HEK293 (cell line): ENCODE results near the gene WFDC1.

Experiments
- CTCF ChIA-PET: fragments of 350-600 bp; formaldehyde crosslinking; extraction: SDS; loops from one replicate; lab custom pipeline; 2021; ENCODE audit warnings: antibody characterized with exemption; lab: Yijun Ruan, JAX
- POLR2A ChIA-PET: fragments of 300-600 bp; formaldehyde crosslinking; extraction: SDS; loops from one replicate; lab custom pipeline; 2020; ENCODE audit warnings: antibody characterized with exemption, inconsistent platforms; lab: Yijun Ruan, JAX
- H3K27ac ChIP-seq: fragments of 200-500 bp; sonication (Bioruptor generic); 2 replicates; pipeline ENCODE4 v1.5.1; 2014; ENCODE audit warnings: low read depth, low read length, control low read depth, inconsistent platforms; ENCODE audit errors: extremely low read depth
- H3K36me3 ChIP-seq, 2 experiments: fragments of 200-500 bp in 1 of 2; sonication (Bioruptor generic) in 1 of 2; 1 replicate in 1 of 2; 2 replicates in 1 of 2; pipeline ENCODE4 v1.5.1; 2014 to 2017; ENCODE audit warnings: inconsistent platforms in 2 of 2, low read length in 2 of 2; ENCODE audit not compliant: control insufficient read depth in 2 of 2, insufficient read depth in 1 of 2
- H3K4me1 ChIP-seq: fragments of 200-500 bp; sonication (Bioruptor generic); 2 replicates; pipeline ENCODE4 v1.5.1; 2014; ENCODE audit warnings: mild to moderate bottlenecking, low read length, inconsistent platforms; ENCODE audit not compliant: control insufficient read depth, insufficient read depth
- H3K4me3 ChIP-seq: 2 replicates; pipeline ENCODE4 v1.5.1; 2011; ENCODE audit warnings: low read depth, mild to moderate bottlenecking, control low read depth, low read length, moderate library complexity
- H3K9me3 ChIP-seq: fragments of 200-500 bp; sonication (Bioruptor generic); 2 replicates; pipeline ENCODE4 v1.5.1; 2014; ENCODE audit warnings: low read depth, low read length, inconsistent platforms; ENCODE audit not compliant: control insufficient read depth, insufficient read depth
- HIC1 ChIP-seq: fragments of 450-650 bp; formaldehyde crosslinking; IDR thresholded peaks from 2 replicates; pipeline ENCODE4 v1.5.1; 2016; ENCODE audit warnings: missing biosample characterization, missing genetic modification characterization
- HOXC10 ChIP-seq: sonication (generic); formaldehyde crosslinking; IDR thresholded peaks from 2 replicates; pipeline ENCODE4 v1.8.1; 2023; ENCODE audit warnings: mild to moderate bottlenecking, missing genetic modification reagents
- KLF10 ChIP-seq: fragments of 450-650 bp; IDR thresholded peaks from 2 replicates; pipeline ENCODE4 v1.5.1; 2018; ENCODE audit warnings: missing biosample characterization, mild to moderate bottlenecking, missing genetic modification characterization
- KLF9 ChIP-seq: fragments of 450-650 bp; formaldehyde crosslinking; IDR thresholded peaks from 2 replicates; pipeline ENCODE4 v1.5.1; 2016; ENCODE audit warnings: missing biosample characterization, missing genetic modification characterization, low read depth
- MEIS1 ChIP-seq: sonication (generic); formaldehyde crosslinking; IDR thresholded peaks from 2 replicates; pipeline ENCODE4 v1.8.1; 2022; ENCODE audit warnings: missing genetic modification reagents, mild to moderate bottlenecking, borderline replicate concordance
- SALL2 ChIP-seq: fragments of 450-650 bp; formaldehyde crosslinking; IDR thresholded peaks from 2 replicates; pipeline ENCODE4 v1.5.0; 2017; ENCODE audit warnings: missing biosample characterization, mild to moderate bottlenecking, missing genetic modification characterization, borderline replicate concordance
- SCRT2 ChIP-seq: fragments of 450-650 bp; formaldehyde crosslinking; IDR thresholded peaks from 2 replicates; pipeline ENCODE4 v1.5.1; 2016; ENCODE audit warnings: missing biosample characterization, missing genetic modification characterization
- YY1 ChIP-seq: fragments of 450-650 bp; formaldehyde crosslinking; IDR thresholded peaks from 2 replicates; pipeline ENCODE4 v1.5.1; 2018; ENCODE audit warnings: missing biosample characterization, missing genetic modification characterization
- ZBTB17 ChIP-seq: fragments of 450-650 bp; formaldehyde crosslinking; IDR thresholded peaks from 2 replicates; pipeline ENCODE4 v1.5.1; 2016; ENCODE audit warnings: missing biosample characterization, missing genetic modification characterization
- ZNF121 ChIP-seq: fragments of 450-650 bp; formaldehyde crosslinking; IDR thresholded peaks from 2 replicates; pipeline ENCODE4 v1.5.1; 2016; ENCODE audit warnings: missing biosample characterization, missing genetic modification characterization
- ZNF248 ChIP-seq: fragments of 450-650 bp; formaldehyde crosslinking; IDR thresholded peaks from 2 replicates; pipeline ENCODE4 v1.5.1; 2017; ENCODE audit warnings: missing biosample characterization, missing genetic modification characterization
- ZNF26 ChIP-seq: fragments of 450-650 bp; formaldehyde crosslinking; IDR thresholded peaks from 2 replicates; pipeline ENCODE4 v1.5.1; 2016; ENCODE audit warnings: missing biosample characterization, missing genetic modification characterization
- ZNF292 ChIP-seq: fragments of 450-650 bp; formaldehyde crosslinking; IDR thresholded peaks from 2 replicates; pipeline ENCODE4 v1.5.1; 2016; ENCODE audit warnings: low read depth, missing biosample characterization, missing genetic modification characterization, borderline replicate concordance
- ZNF426 ChIP-seq: fragments of 450-650 bp; formaldehyde crosslinking; IDR thresholded peaks from 2 replicates; pipeline ENCODE4 v1.5.1; 2017; ENCODE audit warnings: missing biosample characterization, missing genetic modification characterization, mild to moderate bottlenecking, inconsistent platforms, moderate library complexity
- ZNF433 ChIP-seq: fragments of 450-650 bp; formaldehyde crosslinking; IDR thresholded peaks from 2 replicates; pipeline ENCODE4 v1.5.1; 2016; ENCODE audit warnings: missing biosample characterization, missing genetic modification characterization, low read depth
- ZNF558 ChIP-seq: fragments of 450-650 bp; formaldehyde crosslinking; IDR thresholded peaks from 2 replicates; pipeline ENCODE4 v1.5.1; 2016; ENCODE audit warnings: missing biosample characterization, missing genetic modification characterization

WFDC1 gene

DNA sequence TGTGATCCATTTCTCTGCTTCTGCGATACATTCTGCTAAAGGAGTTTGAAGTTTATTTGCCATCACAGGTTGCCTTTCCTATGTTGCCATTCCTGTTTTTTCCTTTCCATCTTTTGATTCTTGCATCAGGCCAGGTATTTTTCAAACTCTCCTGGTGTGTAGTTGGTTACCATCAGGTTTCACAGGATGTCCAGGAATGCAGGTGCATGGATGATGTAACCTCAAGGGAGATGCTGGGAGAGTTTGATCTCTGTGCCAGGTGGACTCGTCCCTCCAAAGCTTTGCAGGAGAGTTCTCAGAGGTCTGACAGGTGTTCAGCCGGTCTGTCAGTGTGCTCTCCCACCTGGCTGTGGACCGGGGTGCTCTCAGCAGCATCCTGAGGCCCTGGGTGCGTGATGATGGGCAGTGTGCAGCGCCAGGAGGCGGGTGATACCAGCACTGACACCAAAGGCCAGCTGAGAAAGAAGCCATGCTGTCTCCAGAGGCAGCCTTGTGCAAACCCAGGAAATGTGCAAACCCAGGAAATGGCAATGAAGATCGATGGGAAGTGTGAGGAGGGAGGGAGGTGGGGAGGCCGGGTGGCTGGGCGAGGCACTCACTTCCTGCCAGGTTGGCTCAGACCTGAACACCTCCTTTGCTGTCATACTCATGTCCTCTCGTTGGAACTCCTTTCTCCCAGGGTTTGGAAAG is 75.4 kb downstream of the WFDC1 start (continued):
- TF ChIP-seq HIC1 (tag by site-specific recombination), result no peak
- TF ChIP-seq ZNF433 (tag by site-specific recombination), result no peak

- POLR2A ChIA-PET, result no interaction called here
- TF ChIP-seq ZNF121 (0 out of 2 replicates have a peak, but pooled peaks have one; percentile 39), MEIS1 (CRISPR knock-in tag) (no peak)
- TF ChIP-seq, all 188 proteins: peak for 1
- Histone ChIP-seq H3K36me3 (no peaks in the 10 kb centered on the region), H3K4me3 (no peak overlapping the region), H3K9me3 (no peaks in the 10 kb centered on the region), H3K4me1 (no peaks in the 10 kb centered on the region; the same call in 1 of the 2 replicates), H3K27ac (no peak overlapping the region)
- CTCF ChIA-PET, result no interaction called here
Measured at GRCh38 chr16:84370723-84371552, 76.3 kb downstream of the WFDC1 start.

- CTCF ChIA-PET, result no interaction called here
- no peak overlapping the region for H3K4me3 ChIP-seq
- TF ChIP-seq KLF9, result no peak
- TF ChIP-seq KLF10 (tag by site-specific recombination), result no peak
- TF ChIP-seq ZNF426 (tag by site-specific recombination), result no peak
- no peak for TF ChIP-seq ZNF248 (tag by site-specific recombination)
- no peak for TF ChIP-seq SCRT2 (tag by site-specific recombination)
- TF ChIP-seq YY1 (tag by site-specific recombination), result no peak
- TF ChIP-seq HOXC10 (CRISPR knock-in tag), result no peak
- no peak for TF ChIP-seq ZBTB17 (tag by site-specific recombination)
- no peak for TF ChIP-seq SALL2 (tag by site-specific recombination)
- H3K27ac ChIP-seq, result no peak overlapping the region
- H3K9me3 ChIP-seq, result no peaks in the 10 kb centered on the region
- H3K36me3 ChIP-seq, result no peaks in the 10 kb centered on the region
- H3K4me1 ChIP-seq, result no peaks in the 10 kb centered on the region; the same call in 1 of the 2 replicates
- POLR2A ChIA-PET, result no interaction called here
Measured at GRCh38 chr16:84371553-84371865, 76.8 kb downstream of the WFDC1 start.

- H3K27ac ChIP-seq, result no peak overlapping the region
- TF ChIP-seq ZNF292 (tag by site-specific recombination), result no peak
- no peak for TF ChIP-seq ZNF26 (tag by site-specific recombination)
- TF ChIP-seq ZNF558 (tag by site-specific recombination), result no peak
- ChIA-PET POLR2A (no interaction called here), CTCF (interaction anchor here (0.5 to 0.6 kb wide), 2 partner anchors 23 to 197 kb away, joined by 3 read pairs; no protein-coding TSS in a partner anchor)
- no peaks in the 10 kb centered on the region for H3K9me3 ChIP-seq
- H3K36me3 ChIP-seq, result no peaks in the 10 kb centered on the region
- H3K4me3 ChIP-seq, result no peak overlapping the region
- no peaks in the 10 kb centered on the region for H3K4me1 ChIP-seq
Measured at GRCh38 chr16:84373907-84374489, 79.3 kb downstream of the WFDC1 start.
